ENCODE measurements around the gene EPHA5.

EPHA5 gene

GRCh38 chr4:65670331-65671031 lies at the start of gene EPHA5:
EPHA5 (minus strand) TSS chr4:65670489; CDS start chr4:65669742, 747 bp downstream.
- no peak for DNase-seq (ENCODE audit: low read depth in 2 of 2)

GRCh38 chr4:65719635-65720034 lies 49.3 kb upstream of the EPHA5 start:
- DNase-seq (ENCODE audit: low read depth in 2 of 2) = no peak

GRCh38 chr4:65698631-65699030 lies 28.3 kb upstream of the EPHA5 start:
- no peak for DNase-seq (ENCODE audit: low read depth in 2 of 2)

- no peak for DNase-seq (ENCODE audit: low read depth in 2 of 2)
Observed at GRCh38 chr4:65696436-65696835, 26.1 kb upstream of the EPHA5 start.

GRCh38 chr4:65671372-65671771 lies 1.1 kb upstream of the EPHA5 start:
- no peak for DNase-seq (ENCODE audit: low read depth in 2 of 2)

- no peak for DNase-seq (ENCODE audit: low read depth in 2 of 2)
Observed at GRCh38 chr4:65670020-65670330, 314 bp downstream of the EPHA5 start.

GRCh38 chr4:65669111-65670019 lies 924 bp downstream of the EPHA5 start:
- no peak for DNase-seq (ENCODE audit: low read depth in 2 of 2)

GRCh38 chr4:65668201-65669089 lies 1.8 kb downstream of the EPHA5 start:
- DNase-seq (ENCODE audit: low read depth in 2 of 2) = no peak

- DNase-seq (ENCODE audit: low read depth in 2 of 2) = no peak
Observed at GRCh38 chr4:65667506-65668041, 2.7 kb downstream of the EPHA5 start.

GRCh38 chr4:65665771-65666523 lies 4.3 kb downstream of the EPHA5 start:
- no peak for DNase-seq (ENCODE audit: low read depth in 2 of 2)

- DNase-seq (ENCODE audit: low read depth in 2 of 2) = no peak
Observed at GRCh38 chr4:65661471-65661870, 8.8 kb downstream of the EPHA5 start.

- no peak for DNase-seq (ENCODE audit: low read depth in 2 of 2)
Observed at GRCh38 chr4:65658117-65658516, 12.2 kb downstream of the EPHA5 start.

- DNase-seq (ENCODE audit: low read depth in 2 of 2) = no peak
Observed at GRCh38 chr4:65656008-65656407, 14.3 kb downstream of the EPHA5 start.

GRCh38 chr4:65654976-65655375 lies 15.3 kb downstream of the EPHA5 start:
- DNase-seq (ENCODE audit: low read depth in 2 of 2) = no peak

GRCh38 chr4:65653740-65654361 lies 16.4 kb downstream of the EPHA5 start:
- no peak for DNase-seq (ENCODE audit: low read depth in 2 of 2)

GRCh38 chr4:65651751-65652150 lies 18.5 kb downstream of the EPHA5 start:
- no peak for DNase-seq (ENCODE audit: low read depth in 2 of 2)

GRCh38 chr4:65651031-65651430 lies 19.3 kb downstream of the EPHA5 start:
- DNase-seq (ENCODE audit: low read depth in 2 of 2) = no peak

- DNase-seq (ENCODE audit: low read depth in 2 of 2) = no peak
Observed at GRCh38 chr4:65646136-65646535, 24.2 kb downstream of the EPHA5 start.

GRCh38 chr4:65645185-65645584 lies 25.1 kb downstream of the EPHA5 start:
- DNase-seq (ENCODE audit: low read depth in 2 of 2) = no peak

GRCh38 chr4:65635051-65635821 lies 35.1 kb downstream of the EPHA5 start:
- DNase-seq (ENCODE audit: low read depth in 2 of 2) = no peak
